Measurements from ENCODE around the gene WDR18. TPM values are rescaled to one million over a fixed set of nuclear protein-coding genes. Genes with fewer than 3 reads are reported as not detected.

WDR18 gene
- total and polyA plus RNA-seq, 2 of the 4 experiments (the other 2 are of a cell fraction) = 37.1 to 56.9 TPM

DNA sequence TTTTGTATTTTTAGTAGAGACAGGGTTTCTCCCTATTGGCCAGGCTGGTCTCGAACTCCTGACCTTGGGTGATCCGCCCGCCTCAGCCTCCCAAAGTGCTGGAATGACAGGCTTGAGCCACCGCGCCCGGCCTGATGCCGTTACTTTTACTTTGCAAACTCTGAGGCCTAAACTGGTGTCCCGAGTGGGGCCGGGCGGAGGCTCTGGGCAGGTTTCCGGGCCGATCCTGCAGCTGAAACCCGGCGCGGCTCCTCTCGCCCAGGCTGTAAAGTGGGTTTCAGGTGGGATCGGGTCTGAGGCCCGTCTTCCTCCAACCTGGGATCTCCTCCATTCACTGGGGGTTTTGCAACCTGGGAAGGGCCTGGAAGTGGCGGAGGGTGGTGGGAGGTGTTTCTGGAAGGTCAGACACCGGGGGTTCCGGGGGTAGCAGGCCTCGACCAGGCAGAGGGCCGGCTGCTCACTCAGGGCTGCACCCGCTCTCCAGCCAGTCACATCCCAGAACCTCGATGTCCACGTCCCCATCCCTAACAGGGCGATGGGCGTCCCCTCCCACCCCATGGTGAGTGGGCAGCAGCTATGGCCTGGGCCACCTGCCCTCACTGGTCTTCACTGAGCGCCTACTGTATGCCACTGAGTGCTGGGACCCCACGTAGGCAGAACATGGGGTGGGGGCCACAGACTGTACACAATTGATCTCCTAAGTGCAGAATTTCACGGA lies 21.3 kb upstream of the WDR18 start:
- no TSS peak for BruUV-seq (replicated peaks)
- TF ChIP-seq CHD1 (IDR thresholded peaks at IDR 0.05; ENCODE audit: low read depth, low read length) (no peak), BHLHE40 (IDR thresholded peaks at IDR 0.05; ENCODE audit: low read depth, low read length) (no peak), RAD21 (IDR thresholded peaks at IDR 0.05; ENCODE audit: low read length) (no peak), POLR2A (IDR thresholded peaks at IDR 0.05; ENCODE audit: low read depth, low read length) (no peak), RFX5 (IDR thresholded peaks at IDR 0.05; ENCODE audit: low read depth, low read length) (no peak), SMC3 (IDR thresholded peaks at IDR 0.05; ENCODE audit: low read depth, low read length) (no peak), FOS (IDR thresholded peaks at IDR 0.05; ENCODE audit: low read depth, low read length) (no peak), NFE2L2 (IDR thresholded peaks at IDR 0.05; ENCODE audit: low read depth, low read length) (no peak), MAFK (IDR thresholded peaks at IDR 0.05; ENCODE audit: low read depth, low read length) (no peak), MAZ (IDR thresholded peaks at IDR 0.05; ENCODE audit: borderline replicate concordance, low read depth, low read length) (no peak), USF2 (IDR thresholded peaks at IDR 0.05; ENCODE audit: low read depth, low read length) (no peak), RCOR1 (IDR thresholded peaks at IDR 0.05; ENCODE audit: insufficient replicate concordance, low read length) (no peak), CEBPB (IDR thresholded peaks at IDR 0.05; ENCODE audit: low read depth, low read length) (no peak), ELK1 (IDR thresholded peaks at IDR 0.05; ENCODE audit: borderline replicate concordance, low read depth, low read length) (no peak)
- TF ChIP-seq, protein P1, sequence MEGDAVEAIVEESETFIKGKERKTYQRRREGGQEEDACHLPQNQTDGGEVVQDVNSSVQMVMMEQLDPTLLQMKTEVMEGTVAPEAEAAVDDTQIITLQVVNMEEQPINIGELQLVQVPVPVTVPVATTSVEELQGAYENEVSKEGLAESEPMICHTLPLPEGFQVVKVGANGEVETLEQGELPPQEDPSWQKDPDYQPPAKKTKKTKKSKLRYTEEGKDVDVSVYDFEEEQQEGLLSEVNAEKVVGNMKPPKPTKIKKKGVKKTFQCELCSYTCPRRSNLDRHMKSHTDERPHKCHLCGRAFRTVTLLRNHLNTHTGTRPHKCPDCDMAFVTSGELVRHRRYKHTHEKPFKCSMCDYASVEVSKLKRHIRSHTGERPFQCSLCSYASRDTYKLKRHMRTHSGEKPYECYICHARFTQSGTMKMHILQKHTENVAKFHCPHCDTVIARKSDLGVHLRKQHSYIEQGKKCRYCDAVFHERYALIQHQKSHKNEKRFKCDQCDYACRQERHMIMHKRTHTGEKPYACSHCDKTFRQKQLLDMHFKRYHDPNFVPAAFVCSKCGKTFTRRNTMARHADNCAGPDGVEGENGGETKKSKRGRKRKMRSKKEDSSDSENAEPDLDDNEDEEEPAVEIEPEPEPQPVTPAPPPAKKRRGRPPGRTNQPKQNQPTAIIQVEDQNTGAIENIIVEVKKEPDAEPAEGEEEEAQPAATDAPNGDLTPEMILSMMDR (conservative IDR thresholded peaks at IDR 0.05; ENCODE audit: low read depth, low read length) = no peak

More for the DNA sequence above, 21.3 kb upstream of the WDR18 start:
- Histone ChIP-seq H2BK5ac (ENCODE audit: low read depth, low read length, poor library complexity, severe bottlenecking) (no peak overlapping the region), H3K14ac (replicated peaks; ENCODE audit: low read depth, low read length) (no peak overlapping the region), H3K27me3 (ENCODE audit: control insufficient read depth, insufficient read depth, low read length) (no peaks in the 10 kb centered on the region), H3K9ac (ENCODE audit: low read depth, low read length) (no peak overlapping the region), H4K20me1 (ENCODE audit: insufficient read depth, low read length) (peaks cover 27% of the 10 kb centered on the region; the same call in 1 of the 2 replicates), H3K9me3 (ENCODE audit: control insufficient read depth, insufficient read depth, low read length) (no peaks in the 10 kb centered on the region), H3K36me3 (ENCODE audit: control insufficient read depth, insufficient read depth, low read length) (peaks cover 71% of the 10 kb centered on the region), H2BK15ac (ENCODE audit: low read depth, low read length) (no peak overlapping the region), H2AFZ (replicated peaks; ENCODE audit: low read length, poor library complexity) (no peak overlapping the region), H4K8ac (ENCODE audit: low read depth in 2 of 2, low read length in 2 of 2) (0 out of 4 replicates have a peak overlapping the region, but pooled peaks of 1 of the 2 experiments have one; percentile 25), H3K9me1 (ENCODE audit: insufficient read depth, low read length) (peaks cover 6% of the 10 kb centered on the region; the same call in 1 of the 2 replicates), H2AK5ac (ENCODE audit: low read depth, low read length) (peak overlapping the region; percentile 86; the same call in 1 of the 2 replicates), H4K5ac (ENCODE audit: low read depth, low read length) (no peak overlapping the region), H3K56ac (ENCODE audit: extremely low read depth, insufficient read depth, low read length) (no peak overlapping the region), H3K4ac (ENCODE audit: low read depth, low read length) (no peak overlapping the region), H2BK20ac (ENCODE audit: low read depth, low read length) (no peak overlapping the region), H3K27ac (ENCODE audit: insufficient read depth, low read length) (peak overlapping the region; percentile 3; the same call in 1 of the 2 replicates), H2BK120ac (ENCODE audit: low read depth, low read length) (0 out of 2 replicates have a peak overlapping the region, but pooled peaks have one; percentile 8), H3K4me1 (ENCODE audit: control insufficient read depth, insufficient read depth, low read length) (peaks cover 7% of the 10 kb centered on the region), H3K18ac (ENCODE audit: low read depth, low read length) (no peak overlapping the region), H4K91ac (ENCODE audit: insufficient read depth, low read depth, low read length) (no peak overlapping the region; the same call in 1 of the 2 replicates), H2AK9ac (replicated peaks; ENCODE audit: low read depth, low read length, poor library complexity) (peak overlapping the region; percentile 61), H3K23ac (ENCODE audit: low read depth, low read length) (no peak overlapping the region), H3K4me3 (ENCODE audit: insufficient read depth, low read depth, low read length) (no peak overlapping the region), H3K79me1 (ENCODE audit: low read depth in 1 of 2, low read length in 2 of 2) (peaks cover 46 to 78% of the 10 kb centered on the region in 2 experiments), H3K4me2 (ENCODE audit: low read depth, low read length) (no peak overlapping the region)
- 87% methylated on average over 17 of the region's 31 CpGs; no CpG with 5 or more reads in 1 of the 2 experiments for WGBS, 2 experiments (ENCODE audit: extremely low coverage in 2 of 2, insufficient read length in 1 of 2)
- in situ Hi-C loops (cut with MboI; ENCODE audit: low sequenced_read_pairs) = no loop called here
- DNase-seq (no peak), ATAC-seq (ENCODE audit: low read depth) (no peak)
- intact Hi-C loops (cut with micrococcal nuclease) = loop anchor here (2.0 kb wide), 1 partner anchor 30 kb away; no protein-coding TSS in a partner anchor
- POLR2A ChIA-PET (ENCODE audit: unreplicated experiment) = no interaction called here
- CTCF ChIA-PET = no interaction called here
- dilution Hi-C loops (cut with HindIII; ENCODE audit: low sequenced_read_pairs, unreplicated experiment) = no loop called here
